ENCODE results near the gene TTC16.

DNA sequence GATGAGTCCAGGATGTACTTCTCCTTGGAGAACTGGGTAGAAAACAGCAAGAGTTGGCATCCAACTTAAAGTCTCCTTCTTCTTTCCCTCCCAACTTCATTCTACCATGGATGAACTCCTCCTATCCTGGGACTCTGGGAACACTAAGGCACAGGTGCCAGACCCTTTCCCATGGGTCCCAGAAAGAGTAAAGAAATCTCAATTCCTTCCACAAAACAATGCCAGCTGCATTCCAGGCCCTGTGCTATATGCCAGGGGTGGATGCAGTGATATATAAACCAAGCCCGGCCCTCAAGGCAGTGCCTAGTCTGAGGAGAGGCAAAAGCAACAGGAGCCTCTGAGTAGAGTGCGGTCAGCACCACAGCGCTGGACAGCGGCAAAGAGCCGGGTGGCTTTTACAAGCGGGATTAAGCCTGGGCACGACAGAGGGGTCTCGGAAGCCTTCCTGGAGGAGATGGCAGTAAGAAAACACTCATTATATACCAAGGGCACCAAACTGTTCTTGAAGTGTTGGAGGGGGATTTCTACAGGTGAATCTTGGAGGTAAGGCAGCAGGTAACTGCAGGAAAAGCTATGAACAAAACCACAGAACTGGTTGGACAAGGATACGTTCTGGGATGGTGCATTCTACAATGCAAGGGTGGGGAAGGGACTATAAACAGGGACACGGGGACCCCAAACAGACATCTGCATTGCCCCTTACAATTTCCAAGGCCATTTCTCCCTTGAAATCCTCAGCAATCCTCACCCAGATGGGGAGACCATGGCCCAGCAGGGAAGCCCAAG lies 35.6 kb downstream of the TTC16 start:
- TF ChIP-seq, protein P1, sequence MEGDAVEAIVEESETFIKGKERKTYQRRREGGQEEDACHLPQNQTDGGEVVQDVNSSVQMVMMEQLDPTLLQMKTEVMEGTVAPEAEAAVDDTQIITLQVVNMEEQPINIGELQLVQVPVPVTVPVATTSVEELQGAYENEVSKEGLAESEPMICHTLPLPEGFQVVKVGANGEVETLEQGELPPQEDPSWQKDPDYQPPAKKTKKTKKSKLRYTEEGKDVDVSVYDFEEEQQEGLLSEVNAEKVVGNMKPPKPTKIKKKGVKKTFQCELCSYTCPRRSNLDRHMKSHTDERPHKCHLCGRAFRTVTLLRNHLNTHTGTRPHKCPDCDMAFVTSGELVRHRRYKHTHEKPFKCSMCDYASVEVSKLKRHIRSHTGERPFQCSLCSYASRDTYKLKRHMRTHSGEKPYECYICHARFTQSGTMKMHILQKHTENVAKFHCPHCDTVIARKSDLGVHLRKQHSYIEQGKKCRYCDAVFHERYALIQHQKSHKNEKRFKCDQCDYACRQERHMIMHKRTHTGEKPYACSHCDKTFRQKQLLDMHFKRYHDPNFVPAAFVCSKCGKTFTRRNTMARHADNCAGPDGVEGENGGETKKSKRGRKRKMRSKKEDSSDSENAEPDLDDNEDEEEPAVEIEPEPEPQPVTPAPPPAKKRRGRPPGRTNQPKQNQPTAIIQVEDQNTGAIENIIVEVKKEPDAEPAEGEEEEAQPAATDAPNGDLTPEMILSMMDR (IDR thresholded peaks at IDR 0.05): no peak
- TF ChIP-seq EZH2 (IDR thresholded peaks at IDR 0.05; ENCODE audit: borderline replicate concordance, insufficient read depth, low read depth, low read length, poor library complexity, severe bottlenecking): no peak
